CD4-positive, alpha-beta T cell (primary cell): Measurements from ENCODE around the gene HYAL1. TPM values are rescaled to one million over a fixed set of nuclear protein-coding genes. Genes with fewer than 3 reads are reported as not detected.

Experiments
- ATAC-seq: fragments of 200-7000 bp; cut with Tn5 transposase; one replicate; pipeline ENCODE4 v1.10.0; 2022; ENCODE audit warnings: mild to moderate bottlenecking; ENCODE audit not compliant: poor library complexity
- CTCF ChIA-PET: fragments of 350-600 bp; sonication (Branson Sonifier 250); formaldehyde crosslinking; loops from one replicate; lab custom pipeline; 2021; ENCODE audit warnings: antibody characterized with exemption, inconsistent platforms; lab: Charles Lee
- POLR2A ChIA-PET: fragments of 350-600 bp; sonication (Branson Sonifier 250); formaldehyde crosslinking; loops from one replicate; lab custom pipeline; 2021; ENCODE audit warnings: antibody characterized with exemption, inconsistent platforms; lab: Charles Lee
- DNase-seq, 14 experiments: peaks; one replicate each; pipeline ENCODE4 v3.0.0-alpha.2; 2013 to 2020; ENCODE audit warnings: mixed read lengths in 2 of 14
- H3K27ac ChIP-seq, 2 donors: one replicate each; pipeline versions ENCODE4 v1.5.1 to v1.7.0; 2013; ENCODE audit warnings: low read length in 2 of 2, low read depth in 1 of 2, mild to moderate bottlenecking in 1 of 2
- H3K27me3 ChIP-seq, 2 experiments: 1 replicate in 1 of 2; 2 replicates in 1 of 2; pipeline versions ENCODE4 v1.6.1 to v1.7.0; 2013; ENCODE audit warnings: low read length in 2 of 2, control low read depth in 1 of 2, mild to moderate bottlenecking in 1 of 2, moderate library complexity in 1 of 2; ENCODE audit not compliant: insufficient read depth in 2 of 2, control insufficient read depth in 1 of 2
- H3K36me3 ChIP-seq: one replicate; pipeline ENCODE4 v1.6.1; 2013; ENCODE audit warnings: low read length, control low read depth; ENCODE audit not compliant: insufficient read depth
- H3K4me1 ChIP-seq: one replicate; pipeline ENCODE4 v1.6.1; 2013; ENCODE audit warnings: low read length, control low read depth; ENCODE audit not compliant: insufficient read depth
- H3K4me3 ChIP-seq: one replicate; pipeline ENCODE4 v1.5.1; 2013; ENCODE audit warnings: mild to moderate bottlenecking, low read length, moderate library complexity
- H3K9me3 ChIP-seq, 2 experiments: 1 replicate in 1 of 2; 2 replicates in 1 of 2; pipeline versions ENCODE4 v1.6.1 to v1.7.0; 2013; ENCODE audit warnings: low read length in 2 of 2, mild to moderate bottlenecking in 2 of 2, control low read depth in 1 of 2, moderate library complexity in 1 of 2; ENCODE audit not compliant: control insufficient read depth in 1 of 2, insufficient read depth in 1 of 2
- H3K27ac Mint-ChIP-seq: one replicate; pipeline ENCODE4 v1.8.0; 2020; ENCODE audit warnings: mixed read lengths
- H3K27me3 Mint-ChIP-seq: one replicate; pipeline ENCODE4 v1.8.0; 2021; ENCODE audit warnings: mixed read lengths
- H3K36me3 Mint-ChIP-seq: one replicate; pipeline ENCODE4 v1.8.0; 2021; ENCODE audit warnings: low read depth, mixed read lengths
- H3K4me1 Mint-ChIP-seq: one replicate; pipeline ENCODE4 v1.8.0; 2021; ENCODE audit warnings: low read depth, mixed read lengths
- H3K4me3 Mint-ChIP-seq: one replicate; pipeline ENCODE4 v1.8.0; 2020; ENCODE audit warnings: mild to moderate bottlenecking, mixed read lengths
- H3K9me3 Mint-ChIP-seq: one replicate; pipeline ENCODE4 v1.8.0; 2020; ENCODE audit warnings: mixed read lengths
- CTCF ChIP-seq: fragments of 200-600 bp; IDR thresholded peaks from one replicate; pipeline ENCODE4 v1.8.0; 2022; ENCODE audit warnings: antibody characterized with exemption, mild to moderate bottlenecking
- intact Hi-C, 2 experiments: fragments of 100-400 bp; cut with DNase I in 1 of 2; cut with micrococcal nuclease in 1 of 2; formaldehyde crosslinking; loops; one replicate each; pipeline versions ENCODE4 v1.15.1 to v1.9.0; 2023 to 2025; cut with DNase I, micrococcal nuclease
- total RNA-seq, 174 experiments: library from RNA in 2 of 174; stranded (reverse) in 2 of 174; gene quantifications; one replicate each; pipeline ENCODE4 v1.2.3 and lab custom pipeline; 2021 to 2026

Gene HYAL1
- total RNA-seq, 2 experiments from 2014 or later = 0.38 TPM; not detected in 1

- ChIA-PET POLR2A (interaction anchor here (0.6 to 4.9 kb wide), 27 partner anchors 9 to 1929 kb away, joined by 3 to 214 read pairs (median 5); partner anchors contain the start of genes C3orf18, GNAI2, HEMK1 and HYAL2), CTCF (interaction anchor here (0.7 to 2.0 kb wide), 8 partner anchors 9 to 1039 kb away, joined by 3 to 12 read pairs (median 4); no protein-coding TSS in a partner anchor)
- intact Hi-C loops = loop anchor here (1.0 to 5.0 kb wide), 6 partner anchors 9 to 1152 kb away; partner anchors contain the start of genes TMEM115 (in 2 of the 2), DCAF1 (in 1 of the 2), IFRD2 (in 1 of the 2) and RBM15B (in 1 of the 2)
- peak; percentile 98 to 100 (median 99) for DNase-seq
- TF ChIP-seq CTCF = no peak
- Histone ChIP-seq H3K4me3 (peak within 1 kb of the TSS; percentile 76), H3K4me1 (peaks cover 73% of the 10 kb centered on the region), H3K36me3 (peaks cover 58% of the 10 kb centered on the region), H3K27ac (peak within 1 kb of the TSS; percentile 94 to 97), H3K9me3 (no peaks in the 10 kb centered on the region), H3K27me3 (no peaks in the 10 kb centered on the region)
- Mint-ChIP-seq H3K27me3 (no peaks in the 10 kb centered on the region), H3K27ac (peak within 1 kb of the TSS; percentile 99), H3K4me1 (peaks cover 64% of the 10 kb centered on the region), H3K36me3 (peaks cover 63% of the 10 kb centered on the region), H3K9me3 (no peaks in the 10 kb centered on the region), H3K4me3 (peak within 1 kb of the TSS; percentile 97)
- peak; percentile 85 for ATAC-seq
These were observed 47.4 kb upstream of the HYAL1 start, which contains the start of the genes CYB561D2 and NPRL2 for GRCh38 chr3:50350527-50351322. CYB561D2 (plus strand) TSS chr3:50350862; CDS start chr3:50351434, 572 bp downstream. NPRL2 (minus strand) TSS chr3:50350775; CDS start chr3:50350652, 123 bp downstream.

GRCh38 chr3:50350213-50350526 lies 46.8 kb upstream of the HYAL1 start:
- intact Hi-C loops = loop anchor here (2.0 to 5.0 kb wide), 5 partner anchors 13 to 1152 kb away; partner anchors contain the start of genes DCAF1 (in 1 of the 2), IFRD2 (in 1 of the 2) and RBM15B (in 1 of the 2)
- ATAC-seq (no peak), DNase-seq (no peak)
- POLR2A ChIA-PET = interaction anchor here (0.7 to 4.9 kb wide), 23 partner anchors 9 to 1929 kb away, joined by 3 to 214 read pairs (median 6); partner anchors contain the start of genes C3orf18, GNAI2, HEMK1 and HYAL2
- no peaks in the 10 kb centered on the region for H3K27me3 ChIP-seq
- H3K9me3 ChIP-seq = no peaks in the 10 kb centered on the region
- H3K4me3 ChIP-seq = peak overlapping the region; percentile 76
- Mint-ChIP-seq H3K36me3 (peaks cover 57% of the 10 kb centered on the region), H3K4me3 (peak overlapping the region; percentile 97), H3K27me3 (no peaks in the 10 kb centered on the region), H3K9me3 (no peaks in the 10 kb centered on the region), H3K27ac (peak overlapping the region; percentile 99), H3K4me1 (peaks cover 68% of the 10 kb centered on the region)
- CTCF ChIA-PET = interaction anchor here (0.9 to 2.0 kb wide), 7 partner anchors 10 to 1039 kb away, joined by 3 to 12 read pairs (median 5); no protein-coding TSS in a partner anchor
- H3K4me1 ChIP-seq = peaks cover 74% of the 10 kb centered on the region
- peak overlapping the region; percentile 94 to 97 for H3K27ac ChIP-seq
- no peak for TF ChIP-seq CTCF
- H3K36me3 ChIP-seq = peaks cover 52% of the 10 kb centered on the region

- Mint-ChIP-seq H3K4me3 (peak overlapping the region; percentile 74), H3K9me3 (no peaks in the 10 kb centered on the region), H3K27ac (peak overlapping the region; percentile 80), H3K4me1 (peaks cover 64% of the 10 kb centered on the region), H3K27me3 (no peaks in the 10 kb centered on the region), H3K36me3 (peaks cover 35% of the 10 kb centered on the region)
- H3K4me1 ChIP-seq = peaks cover 73% of the 10 kb centered on the region
- DNase-seq (peak; percentile 55 to 92 (median 72)), ATAC-seq (peak; percentile 6)
- TF ChIP-seq CTCF = peak; percentile 72
- ChIA-PET POLR2A (interaction anchor here (0.8 to 4.9 kb wide), 6 partner anchors 8 to 195 kb away, joined by 3 to 214 read pairs (median 5); partner anchors contain the start of genes HYAL3, NAA80, RASSF1 and TMEM115), CTCF (interaction anchor here (0.6 to 2.1 kb wide), 25 partner anchors 8 to 1914 kb away, joined by 3 to 20 read pairs (median 4); partner anchors contain the start of genes HEMK1, HYAL2, HYAL3 and IFRD2)
- H3K36me3 ChIP-seq = peaks cover 25% of the 10 kb centered on the region
- H3K9me3 ChIP-seq = no peaks in the 10 kb centered on the region
- no peaks in the 10 kb centered on the region for H3K27me3 ChIP-seq
- intact Hi-C loops = loop anchor here (1.0 to 5.0 kb wide), 2 partner anchors 195 to 265 kb away; partner anchors contain the start of gene CISH (in 2 of the 2)
- no peak overlapping the region for H3K4me3 ChIP-seq
- no peak overlapping the region for H3K27ac ChIP-seq
These were observed 43.9 kb upstream of the HYAL1 start for GRCh38 chr3:50347187-50347813.
